Left lobe of liver (tissue), 2 donors: ENCODE data around the gene PARD3. TPM values are rescaled to one million over a fixed set of nuclear protein-coding genes. Genes with fewer than 3 reads are reported as not detected.
"Not testable (repeated sequence)": the region's sequence is repeated elsewhere in the genome, so short reads cannot be mapped to it uniquely, and the experiment has no call there.

Experiments used
- ATAC-seq: fragments of 200-7000 bp; cut with Tn5 transposase; one replicate; pipeline ENCODE4 v1.9.1; 2020; ENCODE audit warnings: mild to moderate bottlenecking, moderate library complexity
- DNase-seq: peaks from one replicate; pipeline ENCODE4 v3.0.0-alpha.2; 2020; ENCODE audit warnings: low spot score
- total RNA-seq: library from RNA; stranded (reverse); gene quantifications from one replicate; pipeline ENCODE4 v1.2.1, GENCODE V29; 2021
- donor health status: DM: no; HTN: no; CAD: no; lungs with moderate emphysema.
- donor health status: DM: no; HTN: yes; CAD: no.

PARD3 gene
- total RNA-seq, 1 donor from 2014 or later = 19.1 TPM

DNA sequence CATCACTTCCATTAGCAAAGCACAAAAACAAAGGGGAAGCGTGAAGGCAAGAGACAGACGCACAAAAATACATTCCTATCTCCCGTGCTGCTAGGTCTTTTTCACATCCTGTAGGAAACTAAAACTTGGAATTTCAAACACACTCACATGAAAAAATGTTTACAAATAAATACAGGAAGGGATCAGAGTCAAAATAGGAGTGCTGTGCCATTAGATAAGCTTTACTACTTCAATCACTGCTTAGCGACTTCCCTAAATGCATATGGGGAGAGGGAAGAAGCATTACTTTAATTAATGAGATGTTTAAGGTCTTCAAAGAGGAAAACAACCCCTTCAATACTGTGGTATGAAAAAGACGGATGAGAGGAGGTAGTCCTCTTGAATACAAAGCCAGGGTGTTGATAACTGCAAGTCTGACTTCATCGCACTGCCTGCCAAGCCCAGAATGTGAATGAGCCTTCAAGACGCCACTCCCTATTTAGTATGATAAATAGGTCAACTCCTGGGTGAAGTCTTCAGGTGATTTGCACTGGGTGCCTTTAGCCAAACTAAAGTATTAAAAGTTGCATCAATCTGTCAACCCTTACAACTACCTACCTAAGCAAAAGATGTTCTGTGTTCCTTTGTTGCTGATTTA lies 13.9 kb downstream of the PARD3 start:
- no peak for ATAC-seq
- DNase-seq = no peak

DNA sequence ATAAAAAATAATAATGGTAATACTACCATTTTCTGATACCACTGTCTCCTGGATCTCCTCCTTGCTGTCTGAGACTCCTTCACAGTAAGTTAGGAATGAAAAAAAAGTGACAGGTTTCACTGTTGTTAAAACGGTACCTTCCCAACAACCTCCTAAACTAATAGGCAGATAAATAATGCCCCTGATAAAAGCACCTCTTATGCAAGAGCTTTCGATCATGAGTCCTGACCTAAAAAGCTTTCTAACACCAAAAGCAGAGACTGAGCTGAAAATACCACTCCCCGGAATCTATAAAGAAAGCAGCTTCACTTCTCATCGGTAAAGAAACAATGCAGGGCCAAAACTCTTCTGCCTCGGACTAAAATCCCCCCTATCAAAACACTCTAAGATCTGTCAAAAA lies 14.5 kb downstream of the PARD3 start:
- DNase-seq (no peak), ATAC-seq (peak; percentile 68)

DNA sequence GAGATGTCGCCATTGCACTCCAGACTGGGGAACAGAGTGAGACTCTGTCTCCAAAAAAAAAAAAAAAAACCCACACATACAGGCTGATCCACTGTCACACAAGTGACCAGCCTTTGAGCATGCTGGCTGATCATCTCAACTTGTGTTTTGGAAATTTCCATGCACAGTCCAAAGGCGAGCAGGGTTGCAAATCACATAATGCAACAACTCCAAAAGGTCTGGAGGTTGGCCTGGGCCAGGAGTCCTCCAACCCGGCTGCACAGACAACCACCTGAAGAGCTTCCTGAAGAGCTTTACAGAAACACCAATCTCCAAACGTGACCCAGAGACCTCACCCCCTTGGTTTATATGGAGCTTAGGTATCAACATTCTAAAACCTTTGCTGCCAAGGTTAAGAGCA lies 16.4 kb downstream of the PARD3 start:
- DNase-seq = peak; percentile 73
- peak; percentile 87 for ATAC-seq

DNA sequence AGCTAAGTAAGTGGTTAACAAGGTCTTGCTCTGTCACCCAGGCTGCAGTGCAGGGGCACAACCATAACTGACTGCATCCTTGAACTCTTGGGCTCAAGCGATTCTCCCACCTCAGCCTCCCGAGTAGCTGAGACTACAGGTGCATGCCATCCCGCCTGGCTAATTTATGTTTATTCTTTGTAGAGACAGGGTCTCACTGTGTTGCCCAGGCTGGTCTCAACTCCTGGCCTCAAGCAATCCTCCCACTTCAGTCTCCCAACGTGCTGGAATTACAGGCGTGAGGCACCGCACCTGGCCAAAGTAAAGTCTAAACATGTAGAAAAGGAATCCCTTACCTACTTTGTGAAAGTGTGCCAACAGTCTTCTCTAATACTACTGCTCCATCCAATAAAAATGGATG lies 17.9 kb downstream of the PARD3 start:
- DNase-seq = no peak
- ATAC-seq = no peak

DNA sequence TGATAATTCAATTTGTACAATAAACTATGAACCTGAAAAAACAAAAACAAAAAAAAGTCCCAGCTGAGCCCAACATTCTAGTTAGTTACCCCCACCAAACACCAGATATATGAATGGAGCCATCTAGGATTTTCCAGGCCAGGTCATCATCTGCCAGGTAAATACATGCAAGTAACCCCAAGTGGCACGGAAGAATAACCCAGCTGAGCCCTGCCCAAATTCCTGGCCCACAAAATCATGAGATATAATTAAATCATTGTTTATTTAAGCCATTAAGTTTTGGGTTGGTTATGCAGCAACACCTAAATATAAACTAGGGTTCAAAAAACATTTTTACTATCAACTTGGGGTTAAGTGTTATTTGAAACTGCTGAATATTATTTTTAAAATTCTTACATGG lies 19.0 kb downstream of the PARD3 start:
- no peak for ATAC-seq
- no peak for DNase-seq

DNA sequence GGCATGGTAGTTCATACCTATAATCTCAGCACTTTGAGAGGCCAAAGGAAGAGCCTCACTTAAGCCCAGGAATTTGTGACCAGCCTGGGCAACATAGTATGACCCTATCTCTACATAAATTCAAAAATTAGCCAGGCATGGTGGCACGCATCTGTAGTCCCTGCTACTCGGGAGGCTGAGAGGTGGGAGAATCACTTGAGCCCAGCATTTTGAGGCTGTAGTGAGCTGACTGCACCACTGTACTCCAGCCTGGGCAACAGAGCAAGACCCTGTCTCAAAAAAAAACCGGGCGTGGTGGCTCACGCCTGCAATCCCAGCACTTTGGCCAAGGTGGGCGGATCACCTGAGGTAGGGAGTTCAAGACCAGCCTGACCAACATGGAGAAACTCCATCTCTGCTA lies 19.8 kb downstream of the PARD3 start:
- ATAC-seq = no peak

DNA sequence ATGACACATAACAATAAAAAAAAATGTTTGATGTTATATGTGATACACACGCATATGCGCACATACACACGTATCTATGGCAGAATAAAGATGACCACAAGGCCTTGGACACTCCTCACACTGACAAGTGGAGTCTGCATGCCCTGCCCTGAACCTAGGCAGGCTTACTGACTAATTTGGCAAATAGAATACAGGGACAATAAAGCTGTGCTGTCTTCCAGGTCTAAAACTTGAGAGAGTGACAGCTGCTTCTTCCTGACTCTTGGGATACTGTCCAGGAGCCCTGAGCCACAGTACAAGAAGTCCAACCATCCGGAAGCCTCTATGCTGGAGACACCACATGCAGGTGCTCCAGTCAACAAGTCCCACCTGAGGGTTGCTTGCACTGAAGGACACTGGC lies 20.3 kb downstream of the PARD3 start:
- no peak for ATAC-seq
- DNase-seq = no peak

More for the DNA sequence above, 19.8 kb downstream of the PARD3 start:
- DNase-seq = no peak

DNA sequence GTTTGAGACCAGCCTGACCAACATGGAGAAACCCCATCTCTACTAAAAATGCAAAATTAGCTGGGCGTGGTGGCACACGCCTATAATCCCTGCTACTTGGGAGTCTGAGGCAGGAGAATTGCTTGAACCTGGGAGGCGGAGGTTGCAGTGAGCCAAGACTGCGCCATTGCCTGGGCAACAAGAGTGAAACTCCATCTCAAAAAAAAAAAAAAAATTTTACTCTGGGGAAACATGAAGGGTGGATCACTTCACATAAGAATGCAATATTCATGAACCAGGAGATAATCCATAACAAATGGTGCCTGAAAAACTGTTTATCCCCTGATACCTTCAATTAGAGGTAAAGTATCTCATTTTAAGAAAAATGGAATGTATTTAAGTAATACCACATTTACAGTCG lies 21.5 kb downstream of the PARD3 start:
- not testable (repeated sequence) for ATAC-seq, DNase-seq

DNA sequence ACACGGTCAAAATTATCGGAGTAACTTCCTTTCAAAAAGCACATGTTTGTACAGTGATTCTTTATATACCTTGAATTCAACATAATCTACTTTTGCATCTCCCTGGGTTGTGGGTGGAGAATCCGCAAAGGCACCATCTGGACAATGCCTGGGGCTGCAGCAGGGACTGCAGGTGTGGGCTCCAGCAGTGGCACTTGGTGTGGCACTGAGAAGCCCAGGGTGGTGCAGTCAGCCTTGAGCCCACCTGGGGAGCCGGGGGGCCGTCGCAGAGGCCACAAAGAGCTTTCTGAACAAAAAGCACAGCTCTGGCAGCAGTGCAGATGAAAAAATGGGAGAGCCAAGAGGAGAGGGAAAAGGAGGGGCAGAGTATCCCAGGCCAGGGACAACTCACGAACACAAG lies 22.2 kb downstream of the PARD3 start:
- ATAC-seq = no peak
- DNase-seq = no peak

DNA sequence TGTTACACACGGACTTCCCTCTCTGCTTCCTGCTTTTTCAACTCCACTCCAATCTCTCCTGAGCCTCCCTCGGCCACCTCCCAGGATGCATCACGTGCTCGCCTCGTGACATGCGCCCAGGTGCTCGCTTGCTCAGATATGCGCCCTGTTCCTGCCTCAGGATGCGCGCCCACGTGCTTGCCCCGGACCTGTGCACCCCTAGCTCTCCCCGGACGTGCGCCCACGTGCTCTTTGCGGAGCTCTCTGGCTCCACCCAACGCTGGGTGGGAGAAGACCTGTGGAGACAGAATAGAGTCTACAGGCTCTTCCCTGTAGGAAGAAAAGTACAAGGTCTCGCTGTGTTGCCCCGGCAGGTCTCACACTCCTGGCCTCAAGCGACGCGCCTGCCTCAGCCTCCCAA lies 23.1 kb downstream of the PARD3 start:
- no peak for DNase-seq
- ATAC-seq = no peak

DNA sequence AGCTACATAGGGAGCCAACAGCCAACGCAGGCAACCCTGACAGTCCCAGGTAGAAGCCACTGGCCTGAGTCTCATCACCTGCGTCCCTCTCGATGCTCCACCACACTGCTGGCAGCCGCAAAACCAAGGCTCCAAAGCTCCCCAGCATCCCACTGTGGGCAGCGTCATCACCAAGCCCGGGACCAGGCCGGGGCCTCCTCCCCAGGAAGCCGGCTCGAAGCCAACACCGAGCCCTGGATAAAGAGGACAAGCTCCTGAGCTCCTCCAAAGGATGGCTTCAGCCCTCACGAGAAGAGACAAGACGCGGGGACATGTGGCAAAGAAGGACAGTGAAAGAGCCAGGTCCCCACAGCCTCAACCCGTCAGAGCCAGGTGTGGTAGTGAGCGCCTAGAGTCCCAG lies 23.9 kb downstream of the PARD3 start:
- no peak for DNase-seq
- ATAC-seq = no peak

DNA sequence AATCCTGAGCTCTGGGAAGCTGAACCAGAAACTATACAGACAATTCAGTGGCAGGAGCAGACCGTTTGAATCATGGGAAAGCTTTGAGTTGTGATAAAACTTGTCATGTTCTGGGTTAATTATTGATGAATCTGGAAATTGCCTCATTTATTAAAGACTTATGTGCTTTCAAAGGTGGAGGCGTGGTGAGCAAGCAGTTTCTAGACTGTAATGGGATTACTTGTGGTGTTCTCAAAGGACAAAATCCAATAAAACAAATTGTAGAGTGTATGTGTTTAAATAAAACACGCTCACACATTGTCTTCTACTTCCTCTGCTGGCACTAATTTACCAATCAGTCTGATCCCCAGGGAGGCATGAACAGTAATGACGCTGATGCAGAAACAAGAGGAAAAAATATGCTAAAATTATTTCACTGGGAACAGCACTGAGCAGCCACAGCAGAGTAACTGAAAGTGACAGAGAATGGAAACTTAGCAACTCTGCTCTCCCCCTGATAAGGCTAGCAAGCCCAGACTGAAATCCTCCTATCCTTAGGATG lies 25.1 kb downstream of the PARD3 start:
- DNase-seq = no peak
- ATAC-seq = peak; percentile 74

DNA sequence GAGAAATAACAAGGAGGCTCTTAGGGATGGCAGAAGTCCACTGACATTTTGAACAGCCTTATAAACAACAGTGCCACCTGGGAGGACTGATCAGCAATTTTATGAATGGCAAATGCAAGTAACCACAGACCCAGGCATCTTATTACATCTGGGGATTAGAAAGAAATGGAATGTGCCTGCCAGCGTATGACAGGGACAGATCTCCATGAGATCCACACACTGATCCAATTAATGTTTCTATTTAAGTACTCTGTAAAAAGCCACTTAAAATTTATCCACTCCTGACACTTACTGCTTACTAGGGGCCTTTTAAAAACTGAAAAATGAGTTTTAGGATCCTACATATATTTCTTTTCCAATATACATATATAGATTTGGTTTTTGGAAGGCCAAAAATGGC lies 28.6 kb downstream of the PARD3 start:
- DNase-seq = no peak
- no peak for ATAC-seq

DNA sequence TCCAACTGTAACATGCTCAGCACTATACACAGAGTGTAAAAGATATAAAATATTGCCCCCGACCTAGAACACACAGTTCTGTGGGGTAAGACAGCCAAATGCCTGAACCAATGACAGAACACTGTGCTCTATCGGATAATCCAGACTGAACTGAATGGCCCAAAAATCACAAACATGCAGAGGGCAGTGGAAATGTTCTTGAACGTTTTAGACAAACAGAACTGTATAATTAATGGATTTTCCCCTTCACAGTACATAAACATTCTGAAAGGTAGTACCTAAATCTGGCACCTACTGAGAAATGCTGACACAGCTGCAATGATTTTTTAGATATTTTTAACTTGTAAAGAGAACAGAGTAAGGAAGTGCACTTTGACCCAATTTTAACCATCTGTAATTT lies 33.4 kb downstream of the PARD3 start:
- no peak for DNase-seq
- ATAC-seq = peak; percentile 70

DNA sequence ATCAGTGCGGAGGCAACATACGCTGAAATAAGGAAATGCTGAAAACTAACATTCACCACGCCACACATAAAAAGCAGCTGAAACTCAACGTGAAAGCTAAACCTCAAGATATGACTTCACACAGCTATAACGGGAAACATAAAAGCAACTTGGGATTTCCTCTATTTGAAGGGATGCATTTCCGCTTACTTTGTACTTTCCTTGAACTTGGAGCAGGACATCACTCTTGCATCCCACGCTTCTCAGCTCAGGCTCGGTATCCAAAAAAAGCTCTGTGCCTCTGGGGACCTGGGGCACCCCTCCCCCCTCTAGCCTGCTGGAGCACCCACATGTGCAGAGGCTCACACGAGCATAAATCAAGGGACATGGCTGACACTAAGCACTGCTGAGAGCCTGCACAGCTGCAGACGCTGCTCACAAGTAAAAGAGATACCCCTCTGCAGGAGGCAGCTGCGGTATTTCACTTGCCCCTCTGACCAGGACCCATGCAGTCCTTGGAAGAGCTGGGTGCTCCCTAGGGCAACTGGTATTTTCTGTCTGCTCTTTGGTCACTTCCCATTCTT lies 34.2 kb downstream of the PARD3 start:
- DNase-seq (no peak), ATAC-seq (peak; percentile 55)

DNA sequence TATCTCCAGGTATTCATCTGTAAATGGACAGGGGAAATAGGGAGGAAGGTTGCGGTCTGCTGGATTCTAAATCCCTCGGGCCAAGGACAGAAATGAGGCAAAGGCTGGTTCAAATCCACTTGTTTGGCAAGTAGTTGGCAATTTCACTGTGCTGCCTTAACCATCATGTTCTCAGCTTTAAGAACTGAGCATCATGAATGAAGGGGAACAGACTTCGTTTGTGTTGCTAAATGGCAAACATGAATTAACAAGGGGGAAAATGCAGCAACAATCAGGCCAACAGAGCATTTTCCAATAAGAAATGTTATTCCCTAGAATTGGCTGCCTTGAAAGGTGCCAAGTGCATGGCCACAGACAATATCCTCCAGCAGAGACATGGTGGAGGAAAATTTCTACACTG lies 36.9 kb downstream of the PARD3 start:
- no peak for ATAC-seq
- DNase-seq = no peak

DNA sequence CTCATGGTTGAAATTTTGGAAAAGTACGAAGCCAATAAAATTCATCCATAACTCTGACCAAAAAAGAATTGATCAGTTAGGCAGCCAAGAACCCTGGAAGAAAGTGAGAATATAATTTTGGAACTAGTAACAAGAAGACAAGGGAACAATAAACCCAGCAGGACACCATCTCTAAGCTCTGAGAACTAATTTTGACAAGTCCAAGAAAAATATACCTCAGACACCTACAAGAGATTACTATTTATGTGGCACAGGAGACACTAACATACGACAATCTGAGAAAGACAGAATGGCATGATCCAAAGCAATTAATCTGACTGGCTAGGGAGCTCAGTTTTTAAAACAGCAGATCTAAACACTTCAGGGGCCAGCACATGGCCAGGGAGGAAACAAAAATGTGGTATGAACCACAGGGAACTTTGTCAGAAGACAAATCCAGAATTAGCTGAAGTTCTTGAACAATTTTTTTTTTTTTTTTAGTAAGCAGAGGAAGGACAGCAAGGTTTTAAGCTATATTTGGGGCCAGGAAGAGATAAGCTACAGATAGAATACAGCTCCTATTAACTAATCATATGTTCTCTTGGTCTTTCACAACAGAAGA lies 38.9 kb downstream of the PARD3 start:
- no peak for ATAC-seq

DNA sequence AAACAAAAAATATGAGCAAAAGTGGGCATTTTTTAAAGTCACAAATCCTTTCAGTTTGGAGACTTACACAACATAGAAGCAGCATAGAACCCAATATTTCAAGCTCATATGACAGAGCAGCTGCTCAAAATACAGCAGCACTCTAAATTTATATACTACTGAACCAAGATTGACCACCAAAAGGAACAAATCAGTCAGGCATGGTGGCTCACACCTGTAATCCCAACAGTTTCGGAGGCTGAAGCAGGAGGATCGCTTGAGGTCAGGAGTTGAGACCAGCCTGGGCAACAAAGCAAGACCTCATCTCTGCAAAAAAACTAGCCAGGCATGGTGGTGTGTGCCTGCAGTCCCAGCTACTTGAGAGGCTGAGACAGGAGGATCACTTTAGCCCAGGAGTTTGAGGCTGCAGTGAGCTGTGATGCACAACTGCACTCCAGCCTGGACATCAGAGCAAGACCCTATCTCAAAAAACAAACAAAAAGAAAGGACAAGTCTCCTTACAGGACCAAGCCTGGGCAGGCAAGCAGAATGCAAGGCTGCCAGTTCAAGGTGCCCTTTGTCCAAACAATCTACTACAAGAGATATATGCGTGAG lies 40.0 kb downstream of the PARD3 start:
- ATAC-seq (no peak), DNase-seq (no peak)

More for the DNA sequence above, 38.9 kb downstream of the PARD3 start:
- DNase-seq = no peak

DNA sequence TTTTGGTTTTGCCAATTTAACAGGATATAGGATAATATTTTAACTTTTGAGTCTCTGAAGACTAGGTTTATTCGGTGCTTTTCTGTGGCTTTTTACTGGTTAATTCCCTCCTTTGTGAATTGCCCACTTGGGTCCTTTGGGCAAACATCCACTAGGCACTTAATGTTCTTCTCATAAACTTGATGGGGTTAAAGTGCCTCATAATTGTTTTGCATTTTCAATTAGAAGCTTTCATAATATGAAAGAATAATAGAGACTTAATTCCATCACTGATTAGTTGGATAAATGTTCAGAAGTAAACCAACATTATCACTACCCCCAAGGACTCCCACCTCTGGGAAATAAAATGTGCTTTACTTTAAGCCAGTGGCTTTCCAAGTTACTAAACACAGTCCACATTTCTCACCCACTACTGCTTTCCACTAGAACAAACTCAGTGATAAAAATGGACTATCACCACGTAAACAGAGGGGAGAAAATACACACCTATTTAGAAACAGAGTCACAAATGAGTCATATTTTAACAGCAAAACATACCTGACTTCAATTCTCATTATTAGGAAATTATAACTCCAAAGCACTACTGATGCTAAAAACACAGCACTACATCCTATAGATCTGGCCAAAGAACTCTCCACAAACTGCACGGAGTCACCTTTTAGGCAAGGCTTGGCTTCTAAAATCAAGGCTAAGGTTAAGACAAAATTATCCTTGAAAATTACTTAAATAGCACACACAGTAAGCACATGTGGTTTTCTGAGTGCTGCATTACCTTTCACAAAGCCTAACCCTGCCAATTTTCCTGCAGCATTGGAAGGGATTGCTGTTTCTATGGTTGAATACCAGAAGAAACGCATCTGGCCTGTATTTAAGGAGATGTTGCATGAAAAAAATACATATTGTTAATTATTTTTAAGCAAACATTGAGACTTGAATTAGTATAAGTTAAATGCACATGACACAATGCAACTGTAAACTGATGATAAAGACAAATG lies 41.2 kb downstream of the PARD3 start:
- no peak for ATAC-seq
- no peak for DNase-seq

DNA sequence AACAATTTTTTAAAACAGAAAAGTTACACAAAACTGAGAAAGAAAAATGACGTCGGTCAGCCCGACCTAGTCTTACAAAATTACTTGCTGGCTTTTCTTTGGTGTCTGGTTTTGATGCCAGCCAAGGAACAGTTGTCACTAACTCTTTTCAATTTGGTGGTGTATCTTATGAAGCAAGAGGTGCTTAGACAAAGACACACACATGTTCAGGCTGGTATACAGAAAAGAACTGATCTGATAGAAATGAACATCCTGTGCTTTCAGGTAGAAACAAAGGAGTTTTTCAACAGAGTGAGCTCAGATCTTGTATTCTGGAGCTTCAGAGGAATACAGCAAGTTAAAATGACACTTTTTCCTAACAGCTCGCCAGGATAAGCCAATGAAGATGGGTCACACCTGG lies 43.6 kb downstream of the PARD3 start:
- ATAC-seq (no peak), DNase-seq (no peak)

DNA sequence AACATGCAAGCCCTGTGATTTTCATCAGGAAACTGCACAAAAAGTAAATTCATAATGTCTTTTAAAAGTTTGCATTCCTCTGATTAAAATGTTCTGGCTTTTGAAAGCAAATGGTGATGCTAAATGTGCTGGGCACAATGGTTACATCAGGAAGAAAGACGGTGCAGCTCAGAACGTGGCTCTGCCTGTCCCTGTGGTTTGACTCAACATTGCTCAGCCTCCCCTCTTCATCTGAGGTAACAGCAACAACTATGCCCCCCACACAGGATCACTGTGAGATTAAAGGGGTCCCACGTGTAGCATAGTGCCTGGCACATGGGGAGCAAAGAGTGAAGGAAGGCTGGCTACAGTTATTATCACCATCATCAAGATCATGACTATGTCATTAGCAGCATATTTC lies 44.0 kb downstream of the PARD3 start:
- DNase-seq = no peak
- no peak for ATAC-seq
